Measurements from ENCODE around the gene CELF1. TPM values are rescaled to one million over a fixed set of nuclear protein-coding genes. Genes with fewer than 3 reads are reported as not detected.

Gene CELF1
- total and polyA plus RNA-seq, 2 experiments from 2014 or later: 59.1 to 84.6 TPM

DNA sequence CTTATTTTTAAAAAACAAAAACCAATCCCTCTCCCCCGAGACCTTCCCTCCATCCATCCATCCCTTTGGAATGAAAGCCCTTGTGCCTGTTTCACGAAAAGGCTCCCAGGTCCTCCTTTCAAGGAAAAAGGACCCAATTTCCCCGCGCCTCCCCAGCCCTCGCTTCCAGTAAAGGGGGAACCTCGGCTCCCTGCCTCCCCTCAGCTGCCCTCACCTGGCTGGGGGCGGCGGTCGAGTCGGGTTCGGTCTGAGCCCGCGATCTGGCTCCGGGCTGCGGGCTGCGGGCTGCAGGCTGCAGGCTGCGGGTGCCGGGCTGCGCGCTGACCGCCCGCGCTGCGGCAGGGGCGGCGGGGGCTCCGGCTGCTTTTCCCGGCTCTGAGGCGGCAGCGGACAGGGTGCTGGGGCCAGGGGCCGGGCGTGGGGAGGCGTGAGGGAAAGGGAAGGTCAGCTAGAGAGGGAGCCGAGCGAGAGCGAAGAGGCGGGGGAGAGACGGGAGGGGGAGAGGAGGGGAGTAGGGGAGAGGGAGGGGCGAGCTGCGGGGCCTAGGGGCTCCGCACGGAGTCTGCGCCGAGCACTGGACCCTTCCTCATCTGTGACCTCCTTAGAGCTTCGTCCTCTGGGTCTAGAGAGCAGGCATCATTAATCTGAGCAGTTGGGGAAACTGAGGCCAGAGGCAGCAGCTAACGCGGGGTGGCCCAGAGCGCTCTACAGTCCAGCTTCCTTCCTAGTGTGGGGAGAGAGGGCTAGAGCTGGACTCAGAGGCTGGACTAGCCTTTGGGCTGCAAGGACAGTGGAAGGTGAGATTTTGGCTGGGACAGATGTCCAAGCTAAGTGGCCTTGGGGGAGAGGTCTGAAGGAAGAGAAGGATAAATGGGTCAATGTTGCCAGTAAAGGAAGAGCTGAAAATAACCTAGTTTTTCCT lies 41.3 kb upstream of the CELF1 start, which contains the start of gene C1QTNF4:
Gene C1QTNF4, minus strand, starts transcription at position 478 of the 922 bp plus-strand sequence. CDS start 3,601 bp downstream, outside the sequence.
- TF ChIP-seq EZH2 (IDR thresholded peaks at IDR 0.05; ENCODE audit: borderline replicate concordance): peak; percentile 84
- TF ChIP-seq, protein P1, sequence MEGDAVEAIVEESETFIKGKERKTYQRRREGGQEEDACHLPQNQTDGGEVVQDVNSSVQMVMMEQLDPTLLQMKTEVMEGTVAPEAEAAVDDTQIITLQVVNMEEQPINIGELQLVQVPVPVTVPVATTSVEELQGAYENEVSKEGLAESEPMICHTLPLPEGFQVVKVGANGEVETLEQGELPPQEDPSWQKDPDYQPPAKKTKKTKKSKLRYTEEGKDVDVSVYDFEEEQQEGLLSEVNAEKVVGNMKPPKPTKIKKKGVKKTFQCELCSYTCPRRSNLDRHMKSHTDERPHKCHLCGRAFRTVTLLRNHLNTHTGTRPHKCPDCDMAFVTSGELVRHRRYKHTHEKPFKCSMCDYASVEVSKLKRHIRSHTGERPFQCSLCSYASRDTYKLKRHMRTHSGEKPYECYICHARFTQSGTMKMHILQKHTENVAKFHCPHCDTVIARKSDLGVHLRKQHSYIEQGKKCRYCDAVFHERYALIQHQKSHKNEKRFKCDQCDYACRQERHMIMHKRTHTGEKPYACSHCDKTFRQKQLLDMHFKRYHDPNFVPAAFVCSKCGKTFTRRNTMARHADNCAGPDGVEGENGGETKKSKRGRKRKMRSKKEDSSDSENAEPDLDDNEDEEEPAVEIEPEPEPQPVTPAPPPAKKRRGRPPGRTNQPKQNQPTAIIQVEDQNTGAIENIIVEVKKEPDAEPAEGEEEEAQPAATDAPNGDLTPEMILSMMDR (IDR thresholded peaks at IDR 0.05; ENCODE audit: poor library complexity): no peak
- no peak for TF ChIP-seq EZH2phosphoT487 (IDR thresholded peaks at IDR 0.05; ENCODE audit: low read depth, severe bottlenecking, unreplicated experiment)
- Histone ChIP-seq H3K36me3 (replicated peaks; ENCODE audit: insufficient read depth, low read depth) (no peaks in the 10 kb centered on the region), H3K27me3 (peaks cover 44% of the 10 kb centered on the region), H3K4me2 (peak within 1 kb of the TSS; percentile 90), H3K4me3 (peak within 1 kb of the TSS; percentile 41), H4K20me1 (ENCODE audit: insufficient read depth, poor library complexity, severe bottlenecking) (no peaks in the 10 kb centered on the region), H3K79me2 (no peaks in the 10 kb centered on the region), H3K9me3 (ENCODE audit: low read depth) (no peaks in the 10 kb centered on the region), H2AFZ (no peak within 1 kb of the TSS), H3K4me1 (ENCODE audit: insufficient read depth) (no peaks in the 10 kb centered on the region), H3K27ac (no peak within 1 kb of the TSS), H3K9me2 (replicated peaks; ENCODE audit: insufficient read depth) (no peaks in the 10 kb centered on the region)
- 3% methylated on average over 32 of the region's 48 CpGs for WGBS (ENCODE audit: low lambda C conversion rate, missing lambda C conversion rate)
- no peak for DNase-seq (ENCODE audit: low spot score)

DNA sequence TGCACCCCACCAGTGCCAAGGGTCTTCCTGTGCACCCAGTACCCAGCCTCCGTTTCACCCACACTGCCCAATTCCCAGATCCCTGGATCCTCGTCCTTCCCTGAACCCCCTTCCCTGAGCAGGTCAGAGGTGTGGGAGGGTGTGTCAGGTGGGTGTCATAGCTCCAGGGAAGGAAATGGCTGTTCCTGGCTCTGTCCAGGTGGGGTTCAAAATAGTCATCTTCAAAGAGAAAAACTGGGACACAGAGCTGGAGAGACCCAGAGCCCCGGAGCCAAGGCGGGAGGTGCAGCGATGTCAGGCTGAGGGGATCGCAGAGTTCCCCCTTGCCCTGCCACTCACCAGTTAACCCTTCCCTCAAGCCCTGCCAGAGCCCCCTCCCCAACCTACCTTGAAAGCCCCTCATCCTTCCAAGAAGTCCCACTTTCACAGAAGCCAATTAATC lies 40.6 kb upstream of the CELF1 start:
- Histone ChIP-seq H3K4me2 (peak overlapping the region; percentile 90), H3K9me2 (replicated peaks; ENCODE audit: insufficient read depth) (no peaks in the 10 kb centered on the region), H3K36me3 (replicated peaks; ENCODE audit: insufficient read depth, low read depth) (no peaks in the 10 kb centered on the region), H3K27ac (no peak overlapping the region), H4K20me1 (ENCODE audit: insufficient read depth, poor library complexity, severe bottlenecking) (no peaks in the 10 kb centered on the region), H3K9me3 (ENCODE audit: low read depth) (no peaks in the 10 kb centered on the region), H3K4me3 (peak overlapping the region; percentile 41), H3K79me2 (no peaks in the 10 kb centered on the region), H2AFZ (no peak overlapping the region), H3K4me1 (ENCODE audit: insufficient read depth) (no peaks in the 10 kb centered on the region), H3K27me3 (peaks cover 44% of the 10 kb centered on the region)
- TF ChIP-seq, protein P1 (IDR thresholded peaks at IDR 0.05; ENCODE audit: poor library complexity): no peak
- TF ChIP-seq EZH2 (IDR thresholded peaks at IDR 0.05; ENCODE audit: borderline replicate concordance): peak; percentile 45
- WGBS (ENCODE audit: low lambda C conversion rate, missing lambda C conversion rate): 11% methylated on average over 6 of the region's 6 CpGs
- DNase-seq (ENCODE audit: low spot score): no peak

DNA sequence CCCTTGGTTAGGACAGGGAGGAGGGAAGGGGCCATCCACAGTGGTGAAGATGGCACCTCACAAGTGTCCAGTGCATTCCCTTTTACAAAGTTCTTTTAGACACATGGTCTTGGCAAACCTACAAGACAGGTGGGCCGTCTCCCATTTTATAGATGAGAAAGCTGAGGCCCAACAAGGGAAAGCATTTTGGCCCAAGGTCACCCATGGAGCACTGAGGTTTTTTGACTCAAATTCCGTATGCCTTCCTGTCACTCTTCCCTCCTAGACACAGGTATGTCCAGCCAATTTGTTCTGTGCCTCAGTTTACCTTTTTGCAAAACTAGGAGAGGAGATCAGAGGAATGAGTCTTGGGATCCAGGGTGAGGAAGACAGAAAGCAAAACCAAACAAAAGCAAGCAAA lies 40.0 kb upstream of the CELF1 start:
- Histone ChIP-seq H3K9me2 (replicated peaks; ENCODE audit: insufficient read depth) (no peaks in the 10 kb centered on the region), H3K9me3 (ENCODE audit: low read depth) (no peaks in the 10 kb centered on the region), H3K36me3 (replicated peaks; ENCODE audit: insufficient read depth, low read depth) (no peaks in the 10 kb centered on the region), H4K20me1 (ENCODE audit: insufficient read depth, poor library complexity, severe bottlenecking) (no peaks in the 10 kb centered on the region), H3K4me2 (no peak overlapping the region), H3K4me3 (no peak overlapping the region), H3K27ac (no peak overlapping the region), H3K79me2 (no peaks in the 10 kb centered on the region), H3K4me1 (ENCODE audit: insufficient read depth) (no peaks in the 10 kb centered on the region), H3K27me3 (peaks cover 44% of the 10 kb centered on the region), H2AFZ (no peak overlapping the region)
- no peak for TF ChIP-seq EZH2 (IDR thresholded peaks at IDR 0.05; ENCODE audit: borderline replicate concordance)
- TF ChIP-seq EZH2phosphoT487 (IDR thresholded peaks at IDR 0.05; ENCODE audit: low read depth, severe bottlenecking, unreplicated experiment): no peak
- TF ChIP-seq, protein P1 (IDR thresholded peaks at IDR 0.05; ENCODE audit: poor library complexity): no peak
- no peak for DNase-seq (ENCODE audit: low spot score)
- 78% methylated on average over 2 of the region's 2 CpGs for WGBS (ENCODE audit: low lambda C conversion rate, missing lambda C conversion rate)

Data from hepatocyte (in vitro differentiated cells).